G401 (cell line): ENCODE measurements around the gene MT1H. TPM values are rescaled to one million over a fixed set of nuclear protein-coding genes. Genes with fewer than 3 reads are reported as not detected.
"Not testable (repeated sequence)": the region's sequence is repeated elsewhere in the genome, so short reads cannot be mapped to it uniquely, and the experiment has no call there.

Source experiments
- DNase-seq: peaks from one replicate; pipeline ENCODE4 v3.0.0-alpha.2; 2015; ENCODE audit warnings: low spot score
- in situ Hi-C: cut with HindIII; loops from 2 replicates; pipeline ENCODE4 v1.10.0; 2016; ENCODE audit warnings: low sequenced_read_pairs, mixed read lengths
- total RNA-seq: library from RNA; depleted of rRNA; stranded (reverse); fragments of >200 nt; shearing (Covaris generic); gene quantifications from 2 replicates; pipeline ENCODE4 v1.2.3, GENCODE V29; 2014

Gene MT1H
- total RNA-seq, 1 experiment from 2014 or later: not detected

- in situ Hi-C loops: no loop called here
These were observed 11.9 kb upstream of the MT1H start, which contains the start of gene MT1F for GRCh38 chr16:56657555-56658326. Gene MT1F (plus strand): TSS chr16:56657959. CDS start chr16:56658059, 100 bp downstream.

DNA sequence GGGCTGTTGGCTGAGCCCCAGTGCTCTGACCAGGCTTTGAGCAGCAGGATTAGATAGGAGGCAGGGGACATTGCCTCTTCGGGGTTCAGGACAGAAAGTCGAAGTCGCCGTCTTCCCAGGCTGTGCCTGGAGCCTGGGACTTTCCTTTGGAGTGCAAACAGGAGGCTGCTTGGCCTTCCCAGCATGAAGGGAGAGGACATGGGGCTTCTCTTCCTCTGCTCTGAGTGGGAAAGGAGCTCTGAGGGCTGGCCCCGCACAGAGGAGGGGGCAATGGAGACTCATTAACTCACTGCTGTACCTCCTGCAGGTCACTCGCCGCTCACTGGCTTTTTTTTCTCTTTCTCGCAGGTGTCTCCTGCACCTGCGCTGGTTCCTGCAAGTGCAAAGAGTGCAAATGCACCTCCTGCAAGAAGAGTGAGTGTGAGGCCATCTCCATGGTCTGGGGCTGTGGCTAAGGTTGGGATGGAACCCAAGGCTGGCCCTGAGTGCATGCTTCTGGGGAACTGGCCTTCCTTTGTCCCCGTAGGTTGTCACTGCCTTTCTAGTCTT is 11.2 kb upstream of the MT1H start:
- no peak for DNase-seq
- in situ Hi-C loops: no loop called here

More at GRCh38 chr16:56657555-56658326, 11.9 kb upstream of the MT1H start, which contains the start of gene MT1F:
- DNase-seq: peak; percentile 91

DNA sequence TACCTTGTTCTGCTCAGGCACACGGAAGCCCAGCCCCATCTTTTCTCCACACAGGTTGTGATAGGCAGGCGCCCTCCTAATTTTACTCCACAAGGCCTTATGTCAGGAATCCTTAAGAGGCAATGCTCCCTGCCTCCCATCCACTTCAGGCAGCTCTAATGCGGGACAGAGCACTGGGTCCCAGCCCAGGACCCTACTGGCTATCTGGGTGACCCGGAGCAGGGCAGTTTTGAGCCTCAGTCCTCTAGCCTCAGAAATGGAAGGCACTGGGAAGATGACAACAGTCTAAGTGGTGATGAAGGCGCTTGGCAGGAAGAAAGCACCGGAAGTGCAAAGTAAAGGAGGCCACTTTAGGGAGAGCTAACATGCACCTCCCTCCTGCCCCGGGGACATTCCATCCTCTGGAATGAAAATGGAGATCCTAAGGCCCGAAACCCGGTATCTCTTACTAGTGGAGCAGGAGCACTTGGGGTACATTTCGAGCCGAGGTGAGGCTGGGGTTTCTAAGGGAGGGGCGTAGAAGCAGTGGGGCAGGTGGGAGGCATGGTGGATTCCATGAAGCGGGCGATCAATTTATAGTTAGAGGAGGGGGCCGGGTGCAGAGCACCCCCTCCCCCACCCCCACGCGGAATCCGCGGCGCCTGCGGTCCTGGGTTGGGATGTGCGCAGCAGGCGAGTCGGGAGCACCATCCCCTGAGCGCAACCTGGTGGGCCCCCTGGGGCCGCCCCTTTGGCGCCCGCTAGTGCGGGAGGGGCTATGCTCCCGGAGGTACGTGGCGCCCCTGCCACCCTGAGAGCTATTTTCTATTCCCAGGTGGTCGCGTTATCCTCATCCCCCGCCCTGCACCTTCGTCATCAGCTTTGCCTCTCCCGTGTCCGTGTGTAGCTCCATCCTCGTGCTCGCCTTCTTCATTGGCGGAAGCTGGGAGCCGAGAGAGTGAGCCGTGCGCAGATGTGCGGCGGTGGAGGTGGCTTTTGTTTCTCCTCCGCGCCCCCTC is 7.0 kb upstream of the MT1H start:
- no peak for DNase-seq
- in situ Hi-C loops: no loop called here

- in situ Hi-C loops: no loop called here
- DNase-seq: no peak
These were observed 5.1 kb upstream of the MT1H start for GRCh38 chr16:56664506-56664905.

DNA sequence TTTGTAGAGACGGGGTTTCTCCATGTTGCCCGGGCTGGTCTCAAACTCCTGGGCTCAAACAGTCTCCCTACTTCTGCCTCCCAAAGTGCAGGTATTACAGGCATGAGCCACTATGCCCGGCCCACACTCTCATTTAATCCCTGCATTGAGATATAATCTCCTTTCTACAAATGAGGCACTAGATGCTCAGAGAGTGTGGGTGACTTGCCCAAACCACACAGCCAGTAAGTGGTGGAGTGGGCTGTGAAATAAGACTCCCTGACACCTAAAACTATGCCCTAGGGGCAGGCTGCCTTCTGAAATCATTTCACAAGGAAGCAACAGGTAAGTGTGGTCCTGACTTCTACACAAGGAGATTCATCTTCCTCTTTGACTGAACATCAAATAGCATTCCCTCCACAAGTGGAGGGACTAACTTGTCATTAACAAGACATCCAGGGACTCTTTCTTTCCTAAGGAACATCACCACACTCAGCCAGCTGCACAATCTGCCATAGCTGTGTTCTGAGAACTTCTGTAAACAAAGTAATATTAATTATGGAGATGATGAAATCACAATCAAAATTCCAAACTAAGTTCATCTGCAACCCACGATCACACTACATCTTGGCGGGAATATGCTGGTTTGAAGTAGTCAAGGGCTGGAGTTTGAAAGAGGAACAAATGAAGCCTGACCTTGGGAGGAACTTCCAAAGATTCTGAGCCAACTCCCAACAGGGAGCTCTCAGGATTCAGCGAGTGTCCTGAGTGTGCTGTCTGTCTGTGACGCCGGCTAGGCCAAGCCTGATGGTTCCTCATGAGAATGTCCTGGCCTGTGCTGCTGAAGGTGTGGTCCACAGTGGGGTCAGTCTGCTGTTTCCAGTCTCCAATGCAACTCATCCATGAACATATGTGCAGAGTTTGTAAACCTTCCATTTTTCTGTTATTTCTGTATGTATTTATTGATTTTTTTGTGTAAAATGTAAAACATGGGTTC is 4.0 kb upstream of the MT1H start:
- in situ Hi-C loops, DNase-seq: not testable (repeated sequence)

DNA sequence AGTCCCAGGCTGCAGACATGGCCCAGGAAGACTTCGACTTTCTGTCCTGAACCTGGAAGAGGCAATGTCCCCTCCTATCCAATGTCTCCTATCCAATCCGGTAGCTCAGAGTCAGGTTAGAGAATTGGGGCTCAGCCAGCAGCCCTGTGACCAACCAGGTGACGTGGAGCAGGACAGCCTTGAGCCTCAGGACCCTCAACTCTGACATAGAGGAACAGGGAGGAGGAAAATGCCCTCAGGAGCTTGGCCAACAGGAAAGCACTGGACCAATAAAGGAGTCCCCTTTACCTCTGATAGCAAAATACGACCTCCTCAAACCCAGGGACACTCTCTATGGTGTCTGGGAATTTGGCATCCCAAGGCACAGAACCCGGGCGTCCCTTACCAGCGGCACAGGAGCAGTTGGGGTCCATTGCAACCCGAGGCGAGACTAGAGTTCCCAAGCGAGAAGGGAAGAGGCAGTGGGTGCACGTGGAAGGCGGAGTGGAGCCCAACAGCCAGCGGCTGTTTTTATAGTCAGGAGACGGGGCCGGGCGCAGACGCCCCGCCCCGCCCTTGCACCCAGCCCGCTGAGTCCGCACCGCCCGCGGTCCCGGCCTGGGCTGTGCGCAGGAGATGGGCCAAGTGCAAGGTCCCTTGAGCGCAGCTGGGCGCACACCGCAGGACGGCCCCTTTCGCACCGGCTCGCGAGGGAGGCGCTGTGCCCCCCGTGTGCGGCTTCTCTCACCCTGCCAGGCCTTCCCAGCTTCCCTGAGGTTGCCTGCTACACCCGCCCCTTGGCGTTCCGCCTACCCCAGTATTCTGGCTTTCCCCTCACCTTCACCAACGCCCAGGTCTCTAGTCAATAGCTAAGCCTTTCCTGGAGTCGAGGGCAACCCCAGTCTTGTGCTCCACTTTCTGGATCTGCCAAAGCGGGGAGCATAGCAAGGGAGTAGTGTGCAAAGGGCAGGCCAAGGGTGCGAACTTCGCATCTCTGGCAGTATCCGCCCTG is 1.7 kb upstream of the MT1H start, which contains the start of gene MT1G:
Gene MT1G, minus strand, starts transcription at position 485 of the 991 bp plus-strand sequence. Its CDS starts 72 bp downstream, at position 413.
- no peak for DNase-seq
- in situ Hi-C loops: no loop called here

GRCh38 chr16:56669840-56670619 is 416 bp downstream of the MT1H start:
- no peak for DNase-seq
- in situ Hi-C loops: no loop called here

DNA sequence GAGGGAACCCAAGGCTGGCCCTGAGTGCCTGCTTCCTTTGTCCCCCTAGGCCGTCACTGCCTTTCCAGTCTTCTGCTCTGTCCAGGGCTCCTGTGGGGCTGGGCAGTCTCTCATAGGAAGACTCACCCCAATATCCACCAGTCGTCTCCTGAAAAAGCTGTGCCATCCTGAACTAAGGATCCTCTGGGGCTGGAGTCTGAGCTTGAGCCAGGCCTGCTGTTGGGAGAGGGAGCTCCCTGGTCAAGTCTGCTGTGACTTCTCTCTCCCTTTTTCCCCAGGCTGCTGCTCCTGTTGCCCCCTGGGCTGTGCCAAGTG is 963 bp downstream of the MT1H start:
- no peak for DNase-seq
- in situ Hi-C loops: no loop called here

DNA sequence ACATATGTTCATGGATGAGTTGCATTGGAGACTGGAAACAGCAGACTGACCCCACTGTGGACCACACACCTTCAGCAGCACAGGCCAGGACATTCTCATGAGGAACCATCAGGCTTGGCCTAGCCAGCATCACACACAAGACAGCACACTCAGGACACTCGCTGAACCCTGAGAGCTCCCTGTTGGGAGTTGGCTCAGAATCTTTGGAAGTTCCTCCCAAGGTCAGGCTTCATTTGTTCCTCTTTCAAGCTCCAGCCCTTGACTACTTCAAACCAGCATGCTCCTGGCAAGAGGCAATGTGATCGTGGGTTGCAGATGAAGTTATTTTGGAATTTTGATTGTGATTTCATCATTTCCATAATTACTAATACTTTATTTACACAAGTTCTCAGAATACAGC is 2.1 kb downstream of the MT1H start:
- in situ Hi-C loops, DNase-seq: not testable (repeated sequence)

DNA sequence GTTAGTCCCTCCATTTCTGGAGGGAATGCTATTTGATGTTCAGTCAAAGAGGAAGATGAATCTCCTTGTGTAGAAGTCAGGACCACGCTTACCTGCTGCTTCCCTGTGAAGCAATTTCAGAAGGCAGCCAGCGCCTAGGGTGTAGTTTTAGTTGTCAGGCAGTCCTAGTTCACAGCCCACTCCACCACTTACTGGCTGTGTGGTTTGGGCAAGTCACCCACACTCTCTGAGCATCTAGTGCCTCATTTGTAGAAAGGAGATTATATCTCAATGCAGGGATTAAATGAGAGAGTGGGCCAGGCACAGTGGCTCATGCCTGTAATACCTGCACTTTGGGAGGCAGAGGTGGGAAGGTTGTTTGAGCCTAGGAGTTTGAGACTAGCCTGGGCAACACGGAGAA is 2.6 kb downstream of the MT1H start:
- DNase-seq, in situ Hi-C loops: not testable (repeated sequence)

GRCh38 chr16:56672761-56673536 is 3.3 kb downstream of the MT1H start:
- in situ Hi-C loops: no loop called here
- DNase-seq: no peak

DNA sequence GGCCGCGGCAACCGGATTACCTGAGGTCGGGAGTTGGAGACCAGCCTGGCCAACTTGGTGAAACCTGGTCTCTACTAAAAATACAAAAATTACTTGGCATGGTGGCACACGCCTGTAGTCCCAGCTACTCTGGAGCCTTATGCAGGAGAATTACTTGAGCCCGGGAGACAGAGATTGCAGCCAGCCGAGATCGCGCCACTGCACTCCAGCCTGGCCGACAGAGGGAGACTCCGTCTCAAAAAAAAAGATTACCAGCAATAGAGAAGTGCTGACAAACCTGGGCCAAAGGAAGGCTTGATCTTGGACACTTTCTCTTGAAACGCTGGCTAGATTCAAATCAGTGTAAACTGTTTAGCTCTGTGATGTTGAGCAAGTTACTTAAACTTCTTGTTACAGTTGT is 4.3 kb downstream of the MT1H start:
- in situ Hi-C loops: no loop called here
- peak; percentile 65 for DNase-seq

DNA sequence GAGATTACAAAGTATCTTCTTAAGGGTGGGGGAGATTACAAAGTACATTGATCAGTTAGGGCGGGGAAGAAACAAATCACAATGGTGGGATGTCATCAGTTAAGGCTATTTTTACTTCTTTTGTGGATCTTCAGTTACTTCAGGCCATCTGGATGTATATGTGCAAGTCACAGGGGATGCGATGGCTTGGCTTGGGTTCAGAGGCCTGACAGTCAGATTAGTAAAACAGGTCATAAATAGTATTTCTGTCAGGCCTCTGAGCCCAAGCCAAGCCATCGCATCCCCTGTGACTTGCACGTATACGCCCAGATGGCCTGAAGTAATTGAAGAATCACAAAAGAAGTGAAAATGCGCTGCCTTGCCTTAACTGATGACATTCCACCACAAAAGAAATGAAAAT is 5.0 kb downstream of the MT1H start:
- in situ Hi-C loops, DNase-seq: not testable (repeated sequence)

GRCh38 chr16:56675685-56676210 is 6.1 kb downstream of the MT1H start:
- no peak for DNase-seq
- in situ Hi-C loops: no loop called here

GRCh38 chr16:56677474-56677873 is 7.9 kb downstream of the MT1H start:
- DNase-seq: no peak
- in situ Hi-C loops: no loop called here
